GM15510 (cell line): ENCODE data around the gene RAVER1.
A peak's percentile ranks its signal among the peaks of the same experiment; 100 is the strongest.

Experiments used
- POLR2A ChIP-seq: IDR thresholded peaks from 3 replicates; pipeline ENCODE4 v1.6.1; 2011; ENCODE audit warnings: borderline replicate concordance; ENCODE audit not compliant: insufficient read length; ENCODE audit errors: extremely low read depth

The RAVER1 gene

DNA sequence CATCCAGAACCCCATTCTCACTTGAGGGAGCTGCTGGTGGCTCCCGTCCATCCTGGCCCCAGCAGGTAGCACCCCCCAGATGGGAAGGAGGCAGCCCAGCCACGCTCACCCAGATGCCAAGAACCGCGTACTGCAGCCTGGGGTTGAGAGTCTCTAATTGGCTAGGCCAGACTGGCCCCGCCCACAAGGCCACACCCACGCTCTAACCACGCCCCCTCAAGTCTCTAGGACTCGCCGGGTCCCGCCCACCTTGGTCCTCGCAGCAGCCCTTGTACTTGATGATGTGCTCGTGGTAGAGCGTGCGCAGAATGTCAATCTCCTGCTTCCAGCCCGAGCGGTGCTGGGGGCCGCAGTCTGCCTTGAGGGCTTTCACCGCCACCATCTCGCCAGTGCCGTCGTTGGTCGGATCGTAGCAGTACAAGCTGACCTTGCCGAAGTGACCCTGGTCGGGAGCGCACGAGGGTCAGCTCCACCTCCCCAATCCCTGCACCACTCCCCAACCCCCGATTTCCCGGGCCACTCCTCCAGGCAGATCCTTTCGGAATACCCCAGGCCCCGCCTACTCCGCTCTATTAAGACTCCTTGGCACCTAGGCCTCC lies 20.6 kb upstream of the RAVER1 start:
- TF ChIP-seq POLR2A: no peak

DNA sequence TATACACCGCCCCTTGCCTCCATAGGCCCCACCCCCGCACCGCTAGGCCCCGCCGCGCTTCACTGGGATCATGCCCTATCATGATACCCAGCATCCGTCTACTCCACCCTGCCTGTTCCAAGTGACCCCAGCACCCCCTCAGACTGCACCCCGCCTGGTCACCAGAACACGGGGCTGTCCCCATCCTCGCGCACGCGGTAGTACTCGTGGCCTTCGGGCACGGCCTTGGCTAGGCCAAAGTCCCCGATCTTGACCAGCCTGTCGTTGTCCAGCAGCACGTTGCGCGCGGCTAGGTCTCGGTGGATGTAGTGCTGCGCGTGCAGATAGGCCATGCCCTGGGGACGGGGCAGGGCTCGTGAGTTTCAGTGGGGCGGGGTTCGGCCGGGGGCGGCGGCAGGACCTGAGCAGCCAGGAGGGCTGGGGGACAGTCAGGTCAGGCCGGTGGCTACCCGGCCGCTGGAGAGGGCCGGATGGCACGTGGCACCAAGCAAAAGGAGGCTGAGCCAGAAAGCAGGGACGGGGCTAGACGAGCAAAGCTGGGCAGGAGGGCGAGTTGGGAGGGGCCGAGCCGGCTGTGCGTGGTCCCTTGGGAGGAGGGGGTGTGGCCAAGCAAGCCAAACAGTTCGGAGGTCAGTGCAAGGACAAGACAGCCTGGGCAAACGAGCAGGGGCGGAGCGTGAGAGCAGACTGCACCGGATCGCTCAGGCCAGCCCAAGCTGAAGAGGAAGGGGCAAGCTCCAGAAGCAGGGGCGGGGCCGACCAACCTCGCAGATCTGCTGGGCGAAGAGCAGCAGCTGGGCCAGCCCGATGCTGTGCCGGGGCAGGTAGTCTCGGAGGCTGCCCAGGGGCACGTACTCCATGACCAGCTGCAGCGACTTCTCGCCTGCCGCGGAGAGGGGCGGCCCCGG lies 19.7 kb upstream of the RAVER1 start:
- TF ChIP-seq POLR2A: no peak

DNA sequence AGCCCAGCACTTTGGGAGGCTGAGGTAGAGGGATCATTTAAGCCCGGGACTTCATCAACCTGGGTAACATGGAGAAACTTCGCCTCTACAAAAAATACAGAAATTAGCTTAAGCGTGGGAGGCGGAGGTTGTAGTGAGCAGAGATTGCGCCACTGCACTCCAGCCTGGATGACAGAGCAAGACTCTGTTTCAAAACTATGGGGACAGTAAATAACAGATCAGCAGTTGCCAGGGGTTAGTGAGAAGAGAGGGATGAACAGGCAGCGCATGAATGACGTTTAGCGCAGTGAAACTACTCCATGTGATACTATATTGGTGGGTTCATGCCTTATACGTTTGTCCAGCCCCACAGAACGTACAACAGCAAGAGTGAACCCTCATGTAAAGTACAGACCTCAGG lies 13.2 kb upstream of the RAVER1 start:
- no peak for TF ChIP-seq POLR2A

DNA sequence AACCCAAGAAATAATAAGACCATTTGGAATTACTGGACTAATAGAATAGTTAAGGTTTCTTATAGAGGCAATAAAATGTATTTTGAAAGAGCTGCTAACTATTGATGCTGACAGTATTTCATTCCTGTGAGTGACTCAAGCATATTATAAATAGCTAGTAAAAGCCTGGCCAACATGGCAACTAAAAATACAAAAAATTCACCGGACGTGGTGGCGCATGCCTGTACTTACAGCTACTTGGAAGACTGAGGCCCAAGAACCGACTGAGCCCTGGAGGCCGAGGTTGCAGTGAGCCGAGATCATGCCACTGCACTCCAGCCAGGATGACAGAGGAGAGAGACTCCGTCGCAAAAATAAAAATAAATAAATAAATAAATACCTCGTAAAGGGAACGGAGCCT lies 11.5 kb upstream of the RAVER1 start:
- no peak for TF ChIP-seq POLR2A

DNA sequence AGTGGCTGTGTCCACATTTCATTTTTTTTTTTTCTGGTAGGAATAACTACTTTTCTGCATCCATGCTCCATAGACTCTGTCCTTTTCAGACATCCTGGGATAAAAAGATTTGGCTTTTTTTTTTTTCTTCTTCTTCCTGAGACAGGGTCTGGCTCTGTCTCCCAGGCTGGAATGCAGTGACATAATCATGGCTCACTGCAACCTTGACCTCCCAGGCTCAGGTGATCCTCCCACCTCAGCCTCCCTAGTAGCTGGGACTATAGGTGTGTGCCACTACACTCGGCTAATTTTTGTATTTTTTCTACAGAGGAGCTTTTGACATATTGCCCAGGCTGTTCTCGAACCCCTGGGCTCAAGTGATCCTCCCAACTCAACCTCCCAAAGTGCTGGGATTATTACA lies 10.2 kb upstream of the RAVER1 start:
- no peak for TF ChIP-seq POLR2A

DNA sequence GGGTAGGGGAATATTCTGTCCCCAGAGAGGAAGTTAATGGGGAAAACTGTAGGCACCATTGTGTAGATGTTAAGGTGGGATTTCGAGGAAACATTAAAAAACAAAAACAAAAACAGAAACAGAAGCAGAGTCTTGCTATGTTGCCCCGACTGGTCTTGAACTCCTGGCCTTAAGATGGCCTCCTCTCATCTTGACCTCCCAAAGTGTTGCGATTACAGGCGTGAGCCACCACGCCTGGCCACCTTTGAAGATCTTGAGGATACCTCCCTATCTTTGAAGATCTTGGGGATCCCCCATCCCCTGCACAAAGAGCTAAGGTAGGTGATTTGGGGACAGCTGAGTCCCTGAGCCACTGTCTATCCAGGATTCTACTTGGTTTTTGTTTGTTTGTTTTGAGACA lies 6.6 kb upstream of the RAVER1 start:
- TF ChIP-seq POLR2A: no peak

DNA sequence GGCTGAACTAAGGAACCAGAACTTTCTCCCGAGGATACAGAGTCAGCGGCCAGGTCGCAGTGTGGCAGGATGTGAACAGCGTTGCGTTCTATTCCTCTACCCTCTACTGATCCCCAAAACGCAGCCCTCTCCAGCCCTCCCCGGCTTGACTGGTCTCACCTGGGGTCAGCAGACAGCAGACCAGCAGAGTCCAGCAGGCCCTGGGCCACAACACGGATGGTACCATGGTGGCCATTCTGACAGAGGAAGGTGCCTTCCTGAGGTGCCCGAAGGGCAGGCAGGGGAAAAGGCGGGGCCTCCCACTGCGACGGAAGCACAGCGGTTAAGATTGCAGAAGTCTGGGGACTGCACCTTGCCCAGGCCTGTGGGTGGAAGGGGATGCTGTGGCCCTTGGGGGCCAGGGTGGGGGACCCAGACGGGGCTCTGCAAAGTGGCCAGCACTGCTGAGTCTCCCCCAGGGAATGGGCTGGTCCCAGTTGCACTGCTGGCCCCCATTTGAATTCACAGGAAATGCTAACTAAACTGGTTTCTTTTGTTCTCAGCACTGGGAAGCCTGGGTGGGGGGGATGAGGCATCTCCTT lies 6.1 kb upstream of the RAVER1 start, which contains the start of gene ICAM3:
ICAM3 (minus strand) TSS at position 245 of the 581 bp plus-strand sequence; CDS start at position 235, 10 bp downstream.
- TF ChIP-seq POLR2A: peak; percentile 79

DNA sequence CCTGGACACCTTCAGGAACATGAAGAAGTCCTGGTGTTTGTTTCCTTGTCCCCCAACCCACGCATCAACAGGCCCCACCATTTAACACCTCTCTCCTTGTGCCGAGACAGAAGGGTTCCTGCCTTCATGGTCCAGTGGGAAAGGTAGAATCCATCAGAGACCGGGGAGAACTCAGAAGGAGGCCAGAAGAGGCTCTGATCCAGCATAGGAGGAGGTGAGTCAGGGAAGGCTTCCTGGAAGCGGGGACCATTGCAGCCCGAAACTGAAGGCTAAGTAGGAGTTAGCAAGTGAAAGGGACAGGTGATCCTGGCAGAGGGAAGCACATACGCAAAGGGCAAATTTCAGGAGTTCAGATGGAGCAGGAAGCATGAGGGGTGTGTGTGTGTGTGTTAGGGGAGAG lies 5.6 kb upstream of the RAVER1 start:
- TF ChIP-seq POLR2A: no peak

DNA sequence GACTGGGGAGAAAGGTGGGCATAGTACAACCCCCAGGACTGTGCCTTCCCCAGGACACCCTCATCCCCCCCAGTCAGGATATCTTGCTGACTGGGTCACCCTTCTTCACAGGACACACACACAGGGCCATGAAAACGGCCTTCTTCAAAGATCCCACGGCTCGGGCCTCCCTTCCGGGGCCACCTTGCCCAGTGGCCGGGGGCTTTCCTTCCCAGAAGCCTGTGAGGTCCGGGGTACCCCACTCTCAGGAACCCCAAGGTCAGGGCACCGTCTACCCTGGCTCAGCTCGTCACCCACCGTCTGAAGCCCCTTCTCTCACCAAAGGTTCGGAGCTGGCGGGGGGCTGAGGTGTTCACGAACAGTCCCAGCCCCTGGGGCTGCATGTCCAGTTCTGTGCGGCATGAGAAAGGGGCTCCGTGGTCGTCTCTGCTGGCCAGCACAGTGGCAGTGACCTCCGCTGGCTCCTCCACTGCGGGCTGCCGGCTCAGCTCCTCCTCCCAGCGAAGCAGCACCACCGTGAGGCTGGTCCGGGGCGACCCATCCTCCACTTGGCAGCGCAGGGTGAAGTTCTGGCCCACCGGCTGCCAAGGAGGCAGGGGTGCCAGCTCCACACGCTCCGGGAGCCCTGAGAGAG lies 2.1 kb upstream of the RAVER1 start:
- TF ChIP-seq POLR2A: no peak

DNA sequence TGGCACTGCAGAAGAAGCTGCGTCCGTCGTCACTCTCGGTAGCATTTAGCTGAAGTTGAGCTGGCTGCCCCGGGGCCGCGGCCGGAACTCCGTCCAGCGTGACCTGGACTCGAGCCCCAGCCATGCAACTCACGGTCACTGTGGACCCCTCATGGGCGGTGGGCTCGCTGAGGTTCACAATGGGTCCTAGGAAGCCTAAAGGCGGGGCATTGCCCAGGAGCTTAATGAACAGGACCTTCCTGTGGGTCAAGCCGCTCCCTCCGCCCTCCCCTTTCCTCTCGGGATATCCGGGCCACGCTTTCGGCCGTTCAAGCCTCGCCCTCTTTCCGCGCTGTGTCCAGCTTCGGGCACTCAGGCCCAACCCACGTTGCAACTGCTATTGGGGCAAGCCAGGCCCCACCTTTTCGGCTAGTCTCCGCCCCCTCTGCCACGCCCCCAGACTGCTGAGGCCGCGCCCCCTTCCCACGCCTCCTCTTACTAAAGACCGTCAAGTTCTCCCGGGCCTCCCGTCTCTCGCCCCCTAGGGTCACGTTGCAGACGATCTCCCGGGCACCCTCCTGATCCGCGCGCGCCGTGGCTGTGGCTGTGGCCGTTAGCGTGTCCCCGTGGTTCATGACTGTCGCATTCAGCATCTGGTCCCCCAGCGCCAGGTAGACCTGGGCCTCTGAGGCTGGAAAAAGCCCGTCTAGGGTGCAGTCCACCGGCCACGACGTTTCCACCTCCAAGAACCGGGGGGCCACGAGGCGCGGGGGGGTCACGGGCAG lies 1.4 kb upstream of the RAVER1 start:
- no peak for TF ChIP-seq POLR2A

DNA sequence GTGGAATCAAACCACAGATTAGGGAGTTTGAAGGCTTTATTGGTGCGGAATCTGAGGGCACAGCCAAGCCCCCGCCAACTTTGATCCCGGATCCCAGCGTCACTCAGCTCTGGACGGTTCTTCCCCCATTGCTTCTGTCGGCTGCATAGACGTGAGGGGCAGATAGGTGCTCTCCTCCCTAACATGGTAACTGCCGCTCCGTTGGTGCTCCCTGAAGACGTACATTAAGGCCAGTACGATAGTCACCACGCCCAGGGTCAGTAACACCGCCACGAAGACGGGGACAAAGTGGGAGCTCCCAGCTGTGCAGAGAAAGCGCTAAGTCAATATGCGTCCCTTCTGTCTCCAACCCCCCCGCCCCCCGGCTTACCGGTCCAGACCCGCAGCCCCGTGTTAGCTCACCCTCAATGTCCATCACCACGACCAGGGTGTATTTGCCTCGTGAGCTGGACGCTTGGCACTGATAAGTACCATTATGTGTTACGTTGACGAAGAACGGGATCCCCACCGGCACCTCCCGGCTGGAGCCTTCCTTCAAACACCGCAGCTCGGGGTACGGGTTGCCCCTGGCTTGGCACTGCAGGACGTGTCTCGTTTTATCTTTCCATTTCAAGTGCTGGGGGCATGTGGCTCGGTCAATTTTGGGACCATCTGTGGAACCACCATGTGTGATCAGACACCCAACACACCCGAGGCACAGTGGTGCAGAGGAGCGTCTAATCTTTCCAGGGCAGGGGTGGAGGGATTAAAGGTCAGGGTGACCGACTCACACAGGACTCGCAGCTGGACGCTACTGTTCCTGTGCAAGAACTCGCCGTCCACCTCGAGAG lies 644 bp upstream of the RAVER1 start:
- no peak for TF ChIP-seq POLR2A

DNA sequence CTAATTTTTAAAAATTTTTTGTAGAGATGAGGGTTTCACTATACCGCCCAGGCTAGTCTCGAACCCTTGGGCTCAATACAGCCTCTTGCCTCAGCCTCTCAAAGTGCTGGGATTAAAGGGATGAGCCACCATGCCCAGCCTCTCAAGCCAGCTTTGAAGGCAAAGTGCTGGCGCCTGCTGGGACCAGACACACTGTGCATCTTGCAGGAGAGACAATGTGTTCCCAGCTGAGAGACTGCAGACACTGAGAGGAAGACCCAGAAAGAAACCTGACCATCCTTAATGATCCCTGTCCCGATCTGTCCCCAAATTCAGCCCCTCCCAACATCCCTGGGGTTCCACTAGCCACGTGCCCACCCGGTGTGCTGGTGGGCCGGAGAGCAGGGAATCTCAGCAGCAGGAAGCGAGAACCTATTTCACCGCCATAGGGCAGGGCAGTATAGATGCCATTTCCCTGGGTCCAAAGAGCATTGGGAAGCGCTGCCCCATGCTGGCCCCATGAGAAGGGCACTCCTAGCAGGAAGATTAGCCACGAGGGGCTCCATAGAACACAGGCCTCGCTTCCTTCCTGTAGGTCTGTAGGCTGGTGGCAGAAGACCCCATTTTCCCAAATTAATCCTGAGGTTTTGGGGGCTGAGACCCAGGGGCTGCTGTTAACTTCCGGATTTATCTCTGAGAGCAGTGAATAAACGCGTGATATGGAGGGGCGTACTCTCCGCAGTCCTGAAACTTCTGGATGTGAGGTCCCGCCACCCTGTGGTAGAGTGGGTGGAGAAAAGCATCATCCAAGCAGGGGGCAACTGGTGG lies 968 bp downstream of the RAVER1 start:
- TF ChIP-seq POLR2A: no peak

DNA sequence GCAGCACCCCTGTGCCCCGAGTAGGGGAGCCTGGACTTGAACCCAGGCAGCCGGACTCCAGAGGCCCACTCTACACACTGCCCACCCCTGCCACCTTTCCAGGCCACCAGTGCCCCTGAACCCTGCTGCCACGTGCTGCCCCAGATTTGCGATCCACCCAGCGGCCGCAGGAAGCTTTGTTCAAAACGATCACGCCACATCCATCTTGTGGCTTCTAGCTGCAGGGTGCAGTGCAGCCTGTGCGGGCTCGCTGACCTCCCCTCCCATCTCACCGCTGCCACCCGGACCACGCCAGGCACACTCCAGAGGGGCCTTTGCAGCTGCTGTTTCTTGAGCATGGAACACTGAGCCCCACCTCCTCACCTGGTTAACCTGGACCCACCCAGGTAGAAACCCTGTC lies 3.8 kb downstream of the RAVER1 start:
- TF ChIP-seq POLR2A: no peak

DNA sequence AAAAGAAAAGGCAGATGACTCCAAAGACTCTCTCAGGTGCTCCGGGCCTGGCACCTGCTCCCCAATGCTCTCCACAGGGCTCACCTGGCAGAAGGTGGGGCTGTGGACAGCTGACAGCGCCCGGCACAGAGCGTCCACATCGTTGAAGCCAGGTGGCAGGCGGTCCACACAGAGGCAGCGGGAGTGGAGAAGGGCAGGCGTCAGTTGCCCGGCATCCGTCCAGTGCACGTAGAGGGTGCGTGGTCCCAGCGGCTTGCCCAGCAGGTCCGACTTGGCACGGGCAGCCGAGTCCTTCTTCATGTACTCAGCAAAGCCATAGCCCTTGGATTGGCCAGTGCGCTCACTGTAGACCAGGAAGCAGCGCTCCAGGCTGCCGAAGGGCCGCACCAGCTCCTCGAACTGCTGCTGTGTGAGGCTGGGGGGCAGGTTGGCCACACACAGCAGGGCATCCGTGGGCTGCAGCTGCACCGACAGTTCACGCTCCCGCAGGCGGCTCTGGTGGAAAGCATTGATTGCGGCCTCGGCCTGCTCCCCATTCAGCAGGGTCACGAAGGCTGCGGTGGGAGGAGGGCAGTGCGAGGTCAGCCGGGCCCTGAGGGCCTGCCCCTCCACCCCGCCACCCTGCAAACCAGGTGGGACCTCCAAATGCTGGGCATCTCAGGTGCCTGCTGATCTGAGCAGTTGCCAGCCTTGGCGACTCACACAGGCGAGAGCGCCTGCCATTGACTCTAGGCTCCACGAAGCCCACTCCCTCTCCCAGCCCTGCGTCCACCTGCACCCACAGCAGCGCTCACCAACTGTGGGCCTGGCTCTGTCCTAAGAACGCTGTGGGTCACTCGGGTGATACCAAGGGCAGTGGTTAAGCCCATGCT lies 4.5 kb downstream of the RAVER1 start:
- TF ChIP-seq POLR2A: no peak
